ENCODE data around the gene TEAD1. TPM values are rescaled to one million over a fixed set of nuclear protein-coding genes. Genes with fewer than 3 reads are reported as not detected.

Gene TEAD1
- total and polyA plus RNA-seq, 5 donors from 2014 or later: 0.30 TPM; not detected in 4

DNA sequence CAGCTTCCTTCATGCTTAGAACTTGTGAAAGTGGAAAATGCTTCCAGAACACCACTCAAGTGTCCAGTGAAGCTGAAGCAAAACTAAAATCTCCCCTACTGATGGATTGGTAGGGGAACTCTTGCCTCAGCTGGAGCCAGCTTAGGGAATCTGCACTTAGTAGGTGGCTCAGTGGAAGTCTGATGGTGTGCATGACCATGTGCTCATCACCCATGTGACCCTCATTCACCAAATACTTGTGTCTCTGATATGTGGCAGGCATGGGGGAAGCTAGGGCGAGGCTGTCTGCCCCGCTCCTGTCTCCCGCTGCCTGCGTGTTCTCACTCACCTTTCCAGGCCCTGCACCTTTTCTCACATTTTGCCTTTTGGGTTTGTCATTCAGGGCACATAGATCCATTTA, 7.2 kb downstream of the TEAD1 start:
- Mint-ChIP-seq H3K36me3 (no peaks in the 10 kb centered on the region), H3K9me3 (peaks cover 0 to 3% (median 0%) of the 10 kb centered on the region in 7 donors), H3K27ac (no peak overlapping the region), H3K27me3 (peaks cover 83% of the 10 kb centered on the region), H3K4me3 (no peak overlapping the region), H3K4me1 (peaks cover 0 to 12% (median 5%) of the 10 kb centered on the region in 4 donors)
- H3K9me3 ChIP-seq (ENCODE audit: control insufficient read depth in 2 of 2, low read length in 2 of 2): no peaks in the 10 kb centered on the region
- ATAC-seq (ENCODE audit: low read depth in 2 of 2) (no peak), DNase-seq (no peak)
- H3K4me3 ChIP-seq (ENCODE audit: low read depth, low read length): no peak overlapping the region
- H3K27me3 ChIP-seq (ENCODE audit: control insufficient read depth, insufficient read depth, low read length): peaks cover 48% of the 10 kb centered on the region
- no peak overlapping the region for H3K27ac ChIP-seq (ENCODE audit: insufficient read depth, low read length, poor library complexity, severe bottlenecking)
- H3K36me3 ChIP-seq (ENCODE audit: control insufficient read depth, insufficient read depth, low read length): no peaks in the 10 kb centered on the region
- no peaks in the 10 kb centered on the region for H3K4me1 ChIP-seq (ENCODE audit: control insufficient read depth, insufficient read depth, low read length, poor library complexity, severe bottlenecking)

GRCh38 chr11:12682288-12682687, 8.1 kb downstream of the TEAD1 start:
- Histone ChIP-seq H3K27me3 (ENCODE audit: control insufficient read depth, insufficient read depth, low read length) (peaks cover 50% of the 10 kb centered on the region), H3K9me3 (ENCODE audit: control insufficient read depth in 2 of 2, low read length in 2 of 2) (no peaks in the 10 kb centered on the region), H3K4me3 (ENCODE audit: low read depth, low read length) (no peak overlapping the region), H3K36me3 (ENCODE audit: control insufficient read depth, insufficient read depth, low read length) (no peaks in the 10 kb centered on the region), H3K27ac (ENCODE audit: insufficient read depth, low read length, poor library complexity, severe bottlenecking) (no peak overlapping the region), H3K4me1 (ENCODE audit: control insufficient read depth, insufficient read depth, low read length, poor library complexity, severe bottlenecking) (no peaks in the 10 kb centered on the region)
- ATAC-seq (ENCODE audit: low read depth in 2 of 2): no peak
- Mint-ChIP-seq H3K4me1 (peaks cover 0 to 12% (median 4%) of the 10 kb centered on the region in 4 donors), H3K4me3 (no peak overlapping the region), H3K27me3 (peaks cover 75% of the 10 kb centered on the region), H3K36me3 (no peaks in the 10 kb centered on the region), H3K27ac (no peak overlapping the region), H3K9me3 (peaks cover 0 to 3% (median 0%) of the 10 kb centered on the region in 7 donors)
- DNase-seq: no peak

DNA sequence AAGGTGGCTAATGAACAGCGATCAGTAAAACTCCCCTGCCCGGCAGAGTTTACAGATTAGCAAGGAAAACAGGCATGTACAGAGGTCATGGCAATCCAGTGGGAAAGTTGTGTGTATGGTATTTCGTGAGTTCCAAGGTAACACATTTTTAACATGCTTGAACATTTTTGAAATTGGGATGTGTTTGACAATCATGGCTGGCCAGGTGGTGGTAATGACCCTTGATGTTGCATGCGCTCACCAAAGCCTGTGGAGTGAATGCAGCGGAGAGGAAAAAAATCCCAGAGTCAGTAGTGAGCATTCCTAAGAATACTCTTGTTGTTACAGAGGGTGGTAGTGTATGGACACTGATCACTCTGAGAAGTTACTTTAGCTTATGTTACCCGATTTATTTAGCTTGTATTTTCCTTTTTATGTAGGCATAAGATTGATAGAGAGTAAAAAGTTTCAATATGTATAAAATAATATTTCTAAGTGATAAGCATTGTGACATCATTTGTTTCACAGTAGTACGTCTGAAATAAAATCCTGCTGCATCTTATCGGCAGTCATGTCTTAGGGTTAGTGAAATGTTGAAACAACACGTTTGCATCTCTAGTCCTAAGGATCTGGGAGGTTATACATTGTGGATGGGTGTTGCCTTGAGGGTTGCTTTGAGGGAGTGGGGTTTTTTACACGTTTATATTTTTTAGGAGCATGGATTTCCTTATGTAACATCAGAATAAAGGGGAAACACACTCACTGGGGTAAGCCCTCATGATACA, 8.7 kb downstream of the TEAD1 start:
- H3K4me1 ChIP-seq (ENCODE audit: control insufficient read depth, insufficient read depth, low read length, poor library complexity, severe bottlenecking): no peaks in the 10 kb centered on the region
- H3K9me3 Mint-ChIP-seq: peaks cover 0 to 3% (median 0%) of the 10 kb centered on the region in 7 donors
- DNase-seq: no peak
- no peak overlapping the region for H3K27ac Mint-ChIP-seq
- no peaks in the 10 kb centered on the region for H3K36me3 ChIP-seq (ENCODE audit: control insufficient read depth, insufficient read depth, low read length)
- H3K27me3 Mint-ChIP-seq: peaks cover 71% of the 10 kb centered on the region
- no peak overlapping the region for H3K27ac ChIP-seq (ENCODE audit: insufficient read depth, low read length, poor library complexity, severe bottlenecking)
- no peak overlapping the region for H3K4me3 ChIP-seq (ENCODE audit: low read depth, low read length)
- H3K36me3 Mint-ChIP-seq: no peaks in the 10 kb centered on the region
- H3K9me3 ChIP-seq (ENCODE audit: control insufficient read depth in 2 of 2, low read length in 2 of 2): no peaks in the 10 kb centered on the region
- peaks cover 47% of the 10 kb centered on the region for H3K27me3 ChIP-seq (ENCODE audit: control insufficient read depth, insufficient read depth, low read length)
- H3K4me3 Mint-ChIP-seq: no peak overlapping the region
- peaks cover 0 to 12% (median 4%) of the 10 kb centered on the region in 4 donors for H3K4me1 Mint-ChIP-seq
- ATAC-seq (ENCODE audit: low read depth in 2 of 2): no peak

DNA sequence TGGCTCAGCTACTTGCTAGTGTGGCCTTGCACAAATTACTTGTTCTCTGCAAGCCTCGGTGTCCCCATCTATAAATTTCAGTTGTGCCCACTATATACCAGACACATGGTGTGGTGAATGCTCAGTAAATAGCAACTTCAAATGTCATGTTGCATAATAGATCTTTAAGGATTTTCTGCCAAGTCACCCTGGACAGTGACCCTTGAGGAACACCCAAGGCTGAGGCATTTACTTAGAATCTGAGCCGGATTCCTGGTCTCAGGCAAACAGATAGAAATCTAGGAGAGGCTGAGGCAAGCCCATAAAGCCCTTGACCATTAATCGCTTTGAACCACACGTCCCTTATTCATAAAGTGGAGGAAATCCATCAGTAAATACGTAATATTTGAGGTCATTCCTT, 9.7 kb downstream of the TEAD1 start:
- ATAC-seq (ENCODE audit: low read depth in 2 of 2) (no peak), DNase-seq (no peak)
- H3K27ac ChIP-seq (ENCODE audit: insufficient read depth, low read length, poor library complexity, severe bottlenecking): no peak overlapping the region
- Mint-ChIP-seq H3K27ac (no peak overlapping the region), H3K4me3 (no peak overlapping the region), H3K36me3 (no peaks in the 10 kb centered on the region), H3K9me3 (peaks cover 0 to 4% (median 0%) of the 10 kb centered on the region in 7 donors), H3K27me3 (peaks cover 69% of the 10 kb centered on the region), H3K4me1 (peaks cover 0 to 12% (median 4%) of the 10 kb centered on the region in 4 donors)
- no peaks in the 10 kb centered on the region for H3K4me1 ChIP-seq (ENCODE audit: control insufficient read depth, insufficient read depth, low read length, poor library complexity, severe bottlenecking)
- H3K9me3 ChIP-seq (ENCODE audit: control insufficient read depth in 2 of 2, low read length in 2 of 2): no peaks in the 10 kb centered on the region
- peaks cover 39% of the 10 kb centered on the region for H3K27me3 ChIP-seq (ENCODE audit: control insufficient read depth, insufficient read depth, low read length)
- no peak overlapping the region for H3K4me3 ChIP-seq (ENCODE audit: low read depth, low read length)
- H3K36me3 ChIP-seq (ENCODE audit: control insufficient read depth, insufficient read depth, low read length): no peaks in the 10 kb centered on the region

GRCh38 chr11:12684315-12684714, 10.1 kb downstream of the TEAD1 start:
- DNase-seq: no peak
- ATAC-seq (ENCODE audit: low read depth in 2 of 2): no peak
- H3K9me3 ChIP-seq (ENCODE audit: control insufficient read depth in 2 of 2, low read length in 2 of 2): no peaks in the 10 kb centered on the region
- Mint-ChIP-seq H3K4me1 (peaks cover 0 to 12% (median 4%) of the 10 kb centered on the region in 4 donors), H3K4me3 (no peak overlapping the region), H3K9me3 (peaks cover 0 to 4% (median 0%) of the 10 kb centered on the region in 7 donors), H3K27me3 (peaks cover 69% of the 10 kb centered on the region), H3K36me3 (no peaks in the 10 kb centered on the region), H3K27ac (no peak overlapping the region)
- H3K27me3 ChIP-seq (ENCODE audit: control insufficient read depth, insufficient read depth, low read length): peaks cover 34% of the 10 kb centered on the region
- H3K4me1 ChIP-seq (ENCODE audit: control insufficient read depth, insufficient read depth, low read length, poor library complexity, severe bottlenecking): no peaks in the 10 kb centered on the region
- no peak overlapping the region for H3K4me3 ChIP-seq (ENCODE audit: low read depth, low read length)
- H3K27ac ChIP-seq (ENCODE audit: insufficient read depth, low read length, poor library complexity, severe bottlenecking): no peak overlapping the region
- H3K36me3 ChIP-seq (ENCODE audit: control insufficient read depth, insufficient read depth, low read length): no peaks in the 10 kb centered on the region

DNA sequence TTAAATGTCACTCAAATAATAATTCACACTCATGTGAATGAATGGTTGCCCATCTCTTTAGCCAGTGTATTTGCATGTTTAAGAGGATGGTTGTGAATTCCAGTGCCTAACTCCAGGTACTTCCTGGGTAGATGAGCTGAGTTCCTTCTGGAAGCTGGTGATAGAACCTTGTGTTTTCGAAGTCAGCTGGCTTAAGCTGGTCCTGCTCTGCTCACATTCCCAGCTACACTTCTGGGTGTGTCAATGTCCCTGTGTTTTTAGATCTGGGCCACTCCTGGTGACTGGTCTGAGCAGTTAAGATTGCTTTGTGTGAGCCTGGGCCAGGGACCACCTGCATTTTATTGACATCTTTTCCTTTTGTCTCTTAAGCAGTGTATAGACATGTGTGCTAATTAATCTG, 10.6 kb downstream of the TEAD1 start:
- H3K4me1 ChIP-seq (ENCODE audit: control insufficient read depth, insufficient read depth, low read length, poor library complexity, severe bottlenecking): no peaks in the 10 kb centered on the region
- Mint-ChIP-seq H3K27ac (no peak overlapping the region), H3K9me3 (peaks cover 0 to 4% (median 0%) of the 10 kb centered on the region in 7 donors), H3K4me3 (no peak overlapping the region), H3K4me1 (peaks cover 0 to 12% (median 4%) of the 10 kb centered on the region in 4 donors), H3K27me3 (peaks cover 65% of the 10 kb centered on the region), H3K36me3 (no peaks in the 10 kb centered on the region)
- no peak overlapping the region for H3K4me3 ChIP-seq (ENCODE audit: low read depth, low read length)
- ATAC-seq (ENCODE audit: low read depth in 2 of 2): no peak
- H3K36me3 ChIP-seq (ENCODE audit: control insufficient read depth, insufficient read depth, low read length): no peaks in the 10 kb centered on the region
- peaks cover 33% of the 10 kb centered on the region for H3K27me3 ChIP-seq (ENCODE audit: control insufficient read depth, insufficient read depth, low read length)
- no peak overlapping the region for H3K27ac ChIP-seq (ENCODE audit: insufficient read depth, low read length, poor library complexity, severe bottlenecking)
- H3K9me3 ChIP-seq (ENCODE audit: control insufficient read depth in 2 of 2, low read length in 2 of 2): no peaks in the 10 kb centered on the region
- no peak for DNase-seq

GRCh38 chr11:12685229-12685628, 11.0 kb downstream of the TEAD1 start:
- Histone ChIP-seq H3K27ac (ENCODE audit: insufficient read depth, low read length, poor library complexity, severe bottlenecking) (no peak overlapping the region), H3K4me3 (ENCODE audit: low read depth, low read length) (no peak overlapping the region), H3K4me1 (ENCODE audit: control insufficient read depth, insufficient read depth, low read length, poor library complexity, severe bottlenecking) (no peaks in the 10 kb centered on the region), H3K36me3 (ENCODE audit: control insufficient read depth, insufficient read depth, low read length) (no peaks in the 10 kb centered on the region), H3K9me3 (ENCODE audit: control insufficient read depth in 2 of 2, low read length in 2 of 2) (no peaks in the 10 kb centered on the region), H3K27me3 (ENCODE audit: control insufficient read depth, insufficient read depth, low read length) (peaks cover 29% of the 10 kb centered on the region)
- ATAC-seq (ENCODE audit: low read depth in 2 of 2): no peak
- DNase-seq: no peak
- H3K27ac Mint-ChIP-seq: no peak overlapping the region
- H3K36me3 Mint-ChIP-seq: no peaks in the 10 kb centered on the region
- peaks cover 0 to 4% (median 0%) of the 10 kb centered on the region in 7 donors for H3K9me3 Mint-ChIP-seq
- H3K4me3 Mint-ChIP-seq: no peak overlapping the region
- H3K27me3 Mint-ChIP-seq: peaks cover 62% of the 10 kb centered on the region
- peaks cover 0 to 9% (median 3%) of the 10 kb centered on the region in 4 donors for H3K4me1 Mint-ChIP-seq
